HCEC 1CT (cell line): ENCODE data around the gene CAV1.
A peak's percentile ranks its signal among the peaks of the same experiment; 100 is the strongest.

Experiments used
- DNase-seq: peaks from one replicate; pipeline ENCODE4 v3.0.0-alpha.2; 2017

CAV1 gene

GRCh38 chr7:116505278-116505677, 19.6 kb upstream of the CAV1 start:
- DNase-seq, result no peak

- no peak for DNase-seq
These were observed 19.0 kb upstream of the CAV1 start for GRCh38 chr7:116505823-116506222.

- no peak for DNase-seq
These were observed 14.8 kb upstream of the CAV1 start for GRCh38 chr7:116509982-116510579.

- DNase-seq, result no peak
These were observed 14.0 kb upstream of the CAV1 start for GRCh38 chr7:116510795-116511194.

GRCh38 chr7:116511552-116512519, 13.0 kb upstream of the CAV1 start:
- DNase-seq, result peak; percentile 73

GRCh38 chr7:116512520-116513188, 12.2 kb upstream of the CAV1 start:
- DNase-seq, result peak; percentile 49

GRCh38 chr7:116515584-116515983, 9.3 kb upstream of the CAV1 start:
- no peak for DNase-seq

GRCh38 chr7:116516324-116516723, 8.5 kb upstream of the CAV1 start:
- DNase-seq, result no peak

GRCh38 chr7:116517626-116518025, 7.2 kb upstream of the CAV1 start:
- DNase-seq, result no peak

GRCh38 chr7:116518961-116519360, 5.9 kb upstream of the CAV1 start:
- DNase-seq, result no peak

- DNase-seq, result peak; percentile 69
These were observed 3.7 kb upstream of the CAV1 start for GRCh38 chr7:116521046-116521664.

GRCh38 chr7:116522247-116522646, 2.6 kb upstream of the CAV1 start:
- DNase-seq, result peak; percentile 93

GRCh38 chr7:116524221-116524608, 621 bp upstream of the CAV1 start:
- no peak for DNase-seq

- DNase-seq, result no peak
These were observed 569 bp downstream of the CAV1 start for GRCh38 chr7:116525298-116525912.

- DNase-seq, result peak; percentile 89
These were observed 1.4 kb downstream of the CAV1 start for GRCh38 chr7:116525913-116526861.

- DNase-seq, result peak; percentile 35
These were observed 2.1 kb downstream of the CAV1 start for GRCh38 chr7:116526897-116527296.

- peak; percentile 55 for DNase-seq
These were observed 2.7 kb downstream of the CAV1 start for GRCh38 chr7:116527521-116527920.

- peak; percentile 95 for DNase-seq
These were observed 3.4 kb downstream of the CAV1 start for GRCh38 chr7:116528008-116528789.

- DNase-seq, result no peak
These were observed 4.4 kb downstream of the CAV1 start for GRCh38 chr7:116529250-116529649.

GRCh38 chr7:116530107-116530820, 5.4 kb downstream of the CAV1 start:
- DNase-seq, result peak; percentile 13
